Measurements from ENCODE around the gene RIC8A.

DNA sequence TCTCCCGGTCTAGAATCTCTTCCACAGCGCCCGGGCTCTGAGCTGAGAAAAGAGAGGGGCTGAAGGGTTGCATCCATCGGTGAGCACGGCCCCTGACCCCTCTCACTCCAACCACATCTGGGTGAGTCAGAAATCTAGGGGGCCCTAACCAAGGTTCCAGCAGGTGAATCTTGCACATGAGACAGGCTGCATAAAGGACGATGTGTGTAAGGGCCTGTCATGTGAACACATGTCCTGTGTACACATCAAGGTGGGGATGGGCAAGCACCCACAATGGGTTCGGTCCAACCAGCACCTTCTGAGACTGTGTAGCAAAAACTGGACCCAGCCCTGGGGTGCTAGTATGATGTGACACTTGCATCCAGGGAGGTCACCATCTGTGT lies 1.5 kb upstream of the RIC8A start:
- TF ChIP-seq, protein P1, sequence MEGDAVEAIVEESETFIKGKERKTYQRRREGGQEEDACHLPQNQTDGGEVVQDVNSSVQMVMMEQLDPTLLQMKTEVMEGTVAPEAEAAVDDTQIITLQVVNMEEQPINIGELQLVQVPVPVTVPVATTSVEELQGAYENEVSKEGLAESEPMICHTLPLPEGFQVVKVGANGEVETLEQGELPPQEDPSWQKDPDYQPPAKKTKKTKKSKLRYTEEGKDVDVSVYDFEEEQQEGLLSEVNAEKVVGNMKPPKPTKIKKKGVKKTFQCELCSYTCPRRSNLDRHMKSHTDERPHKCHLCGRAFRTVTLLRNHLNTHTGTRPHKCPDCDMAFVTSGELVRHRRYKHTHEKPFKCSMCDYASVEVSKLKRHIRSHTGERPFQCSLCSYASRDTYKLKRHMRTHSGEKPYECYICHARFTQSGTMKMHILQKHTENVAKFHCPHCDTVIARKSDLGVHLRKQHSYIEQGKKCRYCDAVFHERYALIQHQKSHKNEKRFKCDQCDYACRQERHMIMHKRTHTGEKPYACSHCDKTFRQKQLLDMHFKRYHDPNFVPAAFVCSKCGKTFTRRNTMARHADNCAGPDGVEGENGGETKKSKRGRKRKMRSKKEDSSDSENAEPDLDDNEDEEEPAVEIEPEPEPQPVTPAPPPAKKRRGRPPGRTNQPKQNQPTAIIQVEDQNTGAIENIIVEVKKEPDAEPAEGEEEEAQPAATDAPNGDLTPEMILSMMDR (IDR thresholded peaks at IDR 0.05), result no peak
- no peak for TF ChIP-seq POLR2A (IDR thresholded peaks at IDR 0.05)

Data from sigmoid colon (tissue), 3 donors.